T-helper 1 cell treated with Interleukin-12 subunit alpha and Interleukin-12 subunit beta and Interleukin-4 antibody, amounts not matched to agents 30 μg/mL and 1 μg/mL, for 36 hours (primary cell): Measurements from ENCODE around the gene LYPLAL1.
A peak's percentile ranks its signal among the peaks of the same experiment; 100 is the strongest.
"Not testable (repeated sequence)": the region's sequence is repeated elsewhere in the genome, so short reads cannot be mapped to it uniquely, and the experiment has no call there.

Source experiments
- H3K27ac Mint-ChIP-seq: one replicate; pipeline ENCODE4 v1.8.0; 2021; ENCODE audit warnings: mild to moderate bottlenecking, mixed read lengths
- H3K27me3 Mint-ChIP-seq: one replicate; pipeline ENCODE4 v1.8.0; 2021; ENCODE audit warnings: low read depth, mixed read lengths
- H3K36me3 Mint-ChIP-seq: one replicate; pipeline ENCODE4 v1.8.0; 2021; ENCODE audit warnings: low read depth, mixed read lengths
- H3K4me1 Mint-ChIP-seq: one replicate; pipeline ENCODE4 v1.8.0; 2021; ENCODE audit warnings: low read depth, mixed read lengths
- H3K4me3 Mint-ChIP-seq: one replicate; pipeline ENCODE4 v1.8.0; 2021; ENCODE audit warnings: mild to moderate bottlenecking, moderate library complexity, mixed read lengths
- H3K9me3 Mint-ChIP-seq: one replicate; pipeline ENCODE4 v1.8.0; 2021; ENCODE audit warnings: mixed read lengths

The LYPLAL1 gene

DNA sequence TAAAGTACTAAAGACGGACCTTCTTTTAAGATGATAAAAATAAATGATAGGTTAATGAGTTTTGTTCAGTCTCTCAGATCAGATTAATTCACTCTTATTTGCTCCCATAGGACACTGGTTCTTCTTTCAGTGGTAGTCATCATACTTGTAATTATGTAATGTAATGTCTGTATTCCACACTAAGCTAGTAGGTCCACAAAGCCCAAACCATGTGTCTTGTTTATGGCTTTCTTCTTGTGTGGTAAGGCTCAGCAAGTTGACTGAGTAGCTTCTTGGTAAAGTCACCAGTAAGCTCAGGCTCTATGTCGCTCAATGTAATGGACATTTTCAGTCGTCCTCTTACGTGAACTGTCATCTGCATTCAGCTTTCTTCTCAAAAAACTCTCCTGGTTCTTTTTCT, 2.5 kb downstream of the LYPLAL1 start:
- Mint-ChIP-seq H3K4me3 (no peak overlapping the region), H3K27me3 (no peaks in the 10 kb centered on the region), H3K27ac (no peak overlapping the region), H3K4me1 (peaks cover 29% of the 10 kb centered on the region), H3K36me3 (peaks cover 15% of the 10 kb centered on the region), H3K9me3 (peaks cover 5% of the 10 kb centered on the region)

DNA sequence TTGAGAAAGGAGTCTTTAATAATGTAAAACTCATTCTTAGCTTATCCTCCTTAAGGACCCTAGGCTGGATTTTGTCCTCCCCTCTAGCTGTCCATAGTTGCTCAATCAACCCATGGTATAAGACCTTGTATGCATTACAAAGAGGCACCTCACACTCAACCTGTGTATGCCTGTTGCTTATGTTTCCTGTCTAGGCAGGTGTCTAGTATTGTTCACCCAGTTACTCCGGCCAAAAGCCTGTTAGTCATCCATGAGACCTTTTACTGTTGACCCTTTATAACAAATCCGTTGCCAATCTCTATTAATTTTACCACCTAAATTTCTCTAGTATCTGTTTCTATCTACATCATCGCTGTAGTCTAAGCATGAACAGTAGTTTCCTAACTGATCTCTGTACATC, 3.7 kb downstream of the LYPLAL1 start:
- Mint-ChIP-seq H3K9me3 (peaks cover 5% of the 10 kb centered on the region), H3K27ac (no peak overlapping the region), H3K4me1 (peaks cover 28% of the 10 kb centered on the region), H3K4me3 (no peak overlapping the region), H3K36me3 (peaks cover 15% of the 10 kb centered on the region), H3K27me3 (no peaks in the 10 kb centered on the region)

DNA sequence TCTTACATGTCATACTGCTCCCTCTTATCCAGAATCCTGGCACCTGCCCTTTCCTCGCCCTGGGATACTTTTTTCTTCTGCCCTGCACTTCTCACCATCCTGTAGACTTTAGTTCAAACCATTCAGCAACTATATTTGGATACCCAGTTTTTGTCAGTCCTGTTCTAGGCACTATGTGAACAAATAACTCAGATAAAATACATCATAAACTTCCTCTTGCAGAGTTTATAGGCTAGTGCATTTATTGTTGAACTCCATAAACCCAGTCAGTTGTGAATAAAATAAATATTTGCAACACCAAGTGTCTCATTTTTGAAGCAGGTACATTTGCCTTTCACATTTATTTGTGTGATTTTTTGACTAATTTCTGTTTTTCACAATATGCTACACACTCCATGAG, 4.3 kb downstream of the LYPLAL1 start:
- H3K9me3 Mint-ChIP-seq, result peaks cover 2% of the 10 kb centered on the region
- peaks cover 28% of the 10 kb centered on the region for H3K4me1 Mint-ChIP-seq
- H3K4me3 Mint-ChIP-seq, result no peak overlapping the region
- H3K27me3 Mint-ChIP-seq, result no peaks in the 10 kb centered on the region
- peaks cover 14% of the 10 kb centered on the region for H3K36me3 Mint-ChIP-seq
- no peak overlapping the region for H3K27ac Mint-ChIP-seq

DNA sequence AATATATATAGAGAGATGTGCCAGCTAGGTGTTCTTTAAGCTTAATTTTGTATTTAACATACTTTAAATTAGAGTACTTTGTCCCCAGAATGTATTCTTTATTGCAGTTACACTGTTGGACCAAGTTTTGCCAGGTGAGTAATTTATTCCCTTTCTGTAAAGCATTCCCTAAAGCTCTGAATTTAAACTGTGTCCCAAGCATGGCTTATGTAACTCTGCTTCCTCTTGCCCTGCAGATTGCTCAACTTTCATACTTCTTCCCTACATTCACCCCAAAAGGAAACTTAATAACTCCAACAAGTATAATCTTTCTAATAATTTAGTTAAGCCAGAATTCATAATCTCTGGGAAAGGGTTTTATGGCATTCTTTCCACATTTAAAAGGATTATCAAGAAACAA, 5.6 kb downstream of the LYPLAL1 start:
- Mint-ChIP-seq H3K4me1 (peaks cover 28% of the 10 kb centered on the region), H3K4me3 (no peak overlapping the region), H3K27me3 (no peaks in the 10 kb centered on the region), H3K36me3 (peaks cover 16% of the 10 kb centered on the region), H3K27ac (no peak overlapping the region), H3K9me3 (no peaks in the 10 kb centered on the region)

DNA sequence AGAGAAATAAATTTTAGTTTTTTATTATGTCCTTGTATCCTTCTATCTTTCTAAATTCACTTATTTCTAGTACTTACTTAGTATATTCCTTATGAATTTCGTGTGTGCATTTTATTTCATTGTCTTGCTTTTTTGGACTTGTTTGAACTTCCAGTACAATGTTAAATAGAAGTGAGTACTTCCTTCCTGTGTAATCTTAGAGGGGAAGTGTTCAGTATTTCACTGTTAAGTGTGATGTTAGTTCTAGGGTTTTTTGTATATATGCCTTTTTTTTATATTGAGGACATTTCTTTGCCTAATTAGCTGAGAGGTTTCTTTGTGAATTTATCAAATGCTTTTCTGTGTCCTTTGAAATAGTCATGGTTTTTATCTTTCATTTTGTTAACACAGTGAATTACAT, 10.7 kb downstream of the LYPLAL1 start:
- peaks cover 12% of the 10 kb centered on the region for H3K36me3 Mint-ChIP-seq
- no peaks in the 10 kb centered on the region for H3K27me3 Mint-ChIP-seq
- no peak overlapping the region for H3K27ac Mint-ChIP-seq
- no peak overlapping the region for H3K4me3 Mint-ChIP-seq
- H3K9me3 Mint-ChIP-seq, result no peaks in the 10 kb centered on the region
- H3K4me1 Mint-ChIP-seq, result peaks cover 25% of the 10 kb centered on the region

DNA sequence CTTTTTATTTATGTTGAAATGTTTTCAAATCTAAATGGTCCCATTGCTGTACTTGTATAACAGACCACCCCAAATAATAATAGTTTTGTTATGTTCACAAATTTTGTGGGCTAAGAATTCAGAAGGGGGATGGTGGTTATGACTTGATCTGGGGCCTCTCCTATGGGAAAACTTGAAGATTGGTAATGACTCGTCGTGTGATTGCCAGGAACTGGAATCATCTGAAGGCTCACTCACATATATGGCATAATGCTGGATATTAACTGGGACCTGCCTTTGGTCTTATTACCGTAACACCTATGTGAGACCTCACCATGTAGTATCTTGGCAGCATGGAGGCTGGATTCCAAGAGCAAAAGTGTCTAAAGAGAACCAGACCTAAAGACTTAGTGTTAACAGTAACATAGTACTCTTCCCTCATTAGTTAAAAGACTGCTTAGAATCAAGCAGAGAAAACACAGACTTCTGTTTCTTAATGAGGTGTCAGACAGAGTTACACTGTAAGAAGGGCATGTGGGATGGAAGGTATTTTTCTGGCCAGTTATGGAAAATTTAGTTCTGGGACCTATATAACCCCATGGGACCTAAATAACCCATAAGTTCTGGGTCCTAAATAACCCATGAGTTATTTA, 11.9 kb downstream of the LYPLAL1 start:
- H3K27ac Mint-ChIP-seq, result no peak overlapping the region
- peaks cover 10% of the 10 kb centered on the region for H3K36me3 Mint-ChIP-seq

DNA sequence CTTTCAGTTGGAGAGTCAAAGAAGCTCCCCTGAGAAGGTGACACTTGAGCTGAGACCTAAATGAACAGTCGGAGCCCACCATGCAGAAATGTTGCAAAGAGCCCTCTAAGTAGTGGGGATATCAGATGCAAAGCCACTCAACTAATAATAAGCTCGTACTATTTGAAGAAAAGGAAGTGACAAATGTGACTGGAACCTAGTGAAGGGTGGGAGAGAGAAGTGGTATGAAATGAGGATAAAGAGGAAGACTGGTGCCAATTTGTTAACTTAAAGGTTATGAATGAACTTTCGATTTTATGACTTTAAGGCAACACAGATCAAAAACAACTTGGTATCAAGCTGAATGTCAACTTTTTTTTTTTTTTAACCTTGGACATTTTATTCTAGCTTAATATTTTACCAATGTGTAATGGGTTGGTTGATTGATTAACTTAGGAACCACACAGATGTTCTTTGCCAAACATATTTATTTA, 14.7 kb downstream of the LYPLAL1 start:
- Mint-ChIP-seq H3K27me3 (no peaks in the 10 kb centered on the region), H3K9me3 (no peaks in the 10 kb centered on the region), H3K36me3 (peaks cover 8% of the 10 kb centered on the region), H3K4me3 (no peak overlapping the region), H3K4me1 (peaks cover 24% of the 10 kb centered on the region), H3K27ac (no peak overlapping the region)

More for the DNA sequence above, 11.9 kb downstream of the LYPLAL1 start:
- Mint-ChIP-seq H3K4me1 (peaks cover 28% of the 10 kb centered on the region), H3K27me3 (no peaks in the 10 kb centered on the region), H3K4me3 (no peak overlapping the region), H3K9me3 (no peaks in the 10 kb centered on the region)

DNA sequence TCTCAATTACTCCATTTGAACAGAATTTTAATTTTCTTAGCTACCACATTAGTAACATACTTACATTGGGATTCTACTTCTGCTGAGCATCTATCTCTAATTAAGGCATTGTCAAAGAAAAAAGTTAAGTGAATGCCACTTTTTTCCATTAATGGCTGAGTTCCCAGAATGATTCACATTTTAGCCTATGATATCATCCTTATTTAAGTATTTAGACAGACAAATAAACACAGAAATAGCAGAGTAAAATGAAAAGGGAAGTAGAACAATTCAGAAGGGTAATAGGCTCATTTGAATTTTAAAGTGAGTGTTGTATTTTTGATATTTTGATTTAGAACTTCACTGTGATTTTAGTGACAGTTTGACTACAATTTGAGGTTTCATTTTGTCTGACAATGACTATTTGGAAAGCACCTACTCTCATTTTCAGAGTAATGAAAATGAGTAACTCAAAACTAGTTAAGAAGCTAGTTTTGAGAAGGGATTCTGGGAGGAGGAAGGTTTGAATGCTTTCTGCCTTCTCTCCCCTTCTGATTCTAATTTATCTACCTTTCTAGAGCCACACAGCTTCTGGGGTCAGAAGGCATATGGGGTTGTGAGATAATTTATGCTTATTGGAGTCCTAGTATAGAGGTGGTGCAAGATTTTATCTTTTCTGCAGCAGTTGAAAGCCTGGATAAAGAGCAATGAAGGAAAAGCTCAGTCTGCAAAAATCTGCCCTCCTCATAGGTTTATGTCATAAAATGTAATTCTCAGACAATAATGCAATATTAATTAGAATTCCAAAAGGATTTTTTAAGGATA, 15.5 kb downstream of the LYPLAL1 start:
- H3K27ac Mint-ChIP-seq, result no peak overlapping the region
- no peaks in the 10 kb centered on the region for H3K27me3 Mint-ChIP-seq
- peaks cover 6% of the 10 kb centered on the region for H3K36me3 Mint-ChIP-seq
- H3K9me3 Mint-ChIP-seq, result no peaks in the 10 kb centered on the region
- peaks cover 22% of the 10 kb centered on the region for H3K4me1 Mint-ChIP-seq
- peak overlapping the region; percentile 1 for H3K4me3 Mint-ChIP-seq

DNA sequence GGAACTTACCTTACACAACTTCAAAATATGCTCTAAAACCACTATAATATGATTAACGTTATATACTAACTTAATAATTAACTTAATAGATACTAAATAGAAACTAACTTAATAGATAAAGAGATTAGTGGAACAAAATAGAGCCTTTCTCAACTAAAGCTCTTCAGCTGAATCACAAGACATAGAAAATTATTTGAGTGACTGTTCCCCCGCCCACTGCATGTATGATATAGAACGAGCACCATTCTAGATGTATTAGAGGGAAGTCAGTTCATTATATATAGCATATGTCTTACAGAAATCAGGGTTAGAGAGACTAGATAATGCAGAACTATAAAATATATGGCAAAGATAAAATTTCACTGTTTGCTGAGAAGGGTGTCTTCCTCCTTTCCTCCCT, 16.3 kb downstream of the LYPLAL1 start:
- Mint-ChIP-seq H3K27ac (no peak overlapping the region), H3K36me3 (peaks cover 6% of the 10 kb centered on the region), H3K9me3 (no peaks in the 10 kb centered on the region), H3K4me3 (no peak overlapping the region), H3K27me3 (no peaks in the 10 kb centered on the region), H3K4me1 (peaks cover 19% of the 10 kb centered on the region)

DNA sequence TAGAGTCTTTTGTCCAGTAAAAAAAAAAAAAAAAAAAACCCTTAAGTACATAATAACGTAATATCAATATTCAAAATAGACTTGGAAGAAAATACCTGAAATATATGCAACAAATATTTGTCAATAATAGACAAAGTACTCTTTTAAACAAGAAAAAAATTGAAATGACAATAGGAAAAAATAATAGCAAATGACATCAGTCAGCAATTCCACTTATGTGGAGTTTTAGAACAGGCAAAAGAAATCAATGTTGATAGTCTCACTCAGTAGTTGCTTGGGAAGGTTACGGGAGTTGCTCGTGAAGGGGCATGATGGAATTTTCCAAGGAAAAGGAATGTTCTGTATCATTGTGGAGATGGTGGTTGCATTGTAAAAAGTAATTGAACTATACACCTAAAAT, 16.9 kb downstream of the LYPLAL1 start:
- no peaks in the 10 kb centered on the region for H3K27me3 Mint-ChIP-seq
- H3K4me3 Mint-ChIP-seq, result no peak overlapping the region
- H3K27ac Mint-ChIP-seq, result no peak overlapping the region
- H3K9me3 Mint-ChIP-seq, result no peaks in the 10 kb centered on the region
- H3K36me3 Mint-ChIP-seq, result peaks cover 4% of the 10 kb centered on the region
- peaks cover 17% of the 10 kb centered on the region for H3K4me1 Mint-ChIP-seq

DNA sequence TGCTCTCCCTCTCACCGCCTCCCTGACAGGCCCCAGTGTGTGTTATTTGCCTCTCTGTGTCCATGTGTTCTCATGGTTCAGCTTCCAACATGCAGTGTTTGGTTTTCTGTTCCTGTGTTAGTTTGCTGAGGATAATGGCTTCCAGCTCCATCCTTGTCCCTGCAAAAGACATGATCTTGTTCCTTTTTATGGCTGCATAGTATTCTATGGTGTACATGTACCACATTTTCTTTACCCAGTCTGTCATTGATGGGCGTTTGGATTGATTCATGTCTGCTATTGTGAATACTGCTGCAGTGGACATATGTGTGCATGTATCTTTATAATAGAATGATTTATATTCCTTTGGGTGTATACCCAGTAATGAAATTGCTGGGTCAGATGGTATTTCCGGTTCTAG, 22.2 kb downstream of the LYPLAL1 start:
- H3K4me3 Mint-ChIP-seq, H3K4me1 Mint-ChIP-seq, H3K36me3 Mint-ChIP-seq, H3K27me3 Mint-ChIP-seq, H3K9me3 Mint-ChIP-seq, H3K27ac Mint-ChIP-seq: not testable (repeated sequence)

DNA sequence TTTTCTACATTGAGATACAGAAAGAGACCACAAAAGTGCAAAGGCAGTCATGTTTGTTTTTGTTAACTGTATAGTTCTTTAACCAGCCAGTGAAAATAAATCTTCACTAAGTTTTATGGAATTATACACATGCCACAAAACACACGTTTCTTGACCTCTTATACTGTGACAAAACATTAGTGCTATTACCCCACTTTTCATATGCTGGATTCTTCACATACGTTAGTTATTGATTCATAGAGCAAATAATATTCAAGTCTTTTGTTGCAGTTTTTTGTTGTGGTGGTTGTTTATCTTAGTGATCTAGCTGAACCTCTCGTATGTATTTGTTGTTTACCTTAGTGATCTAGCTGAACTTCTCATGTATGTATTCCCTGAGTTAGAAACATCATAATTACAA, 28.0 kb downstream of the LYPLAL1 start:
- no peaks in the 10 kb centered on the region for H3K4me1 Mint-ChIP-seq
- no peaks in the 10 kb centered on the region for H3K27me3 Mint-ChIP-seq
- H3K27ac Mint-ChIP-seq, result no peak overlapping the region
- H3K4me3 Mint-ChIP-seq, result no peak overlapping the region
- no peaks in the 10 kb centered on the region for H3K9me3 Mint-ChIP-seq
- H3K36me3 Mint-ChIP-seq, result no peaks in the 10 kb centered on the region

DNA sequence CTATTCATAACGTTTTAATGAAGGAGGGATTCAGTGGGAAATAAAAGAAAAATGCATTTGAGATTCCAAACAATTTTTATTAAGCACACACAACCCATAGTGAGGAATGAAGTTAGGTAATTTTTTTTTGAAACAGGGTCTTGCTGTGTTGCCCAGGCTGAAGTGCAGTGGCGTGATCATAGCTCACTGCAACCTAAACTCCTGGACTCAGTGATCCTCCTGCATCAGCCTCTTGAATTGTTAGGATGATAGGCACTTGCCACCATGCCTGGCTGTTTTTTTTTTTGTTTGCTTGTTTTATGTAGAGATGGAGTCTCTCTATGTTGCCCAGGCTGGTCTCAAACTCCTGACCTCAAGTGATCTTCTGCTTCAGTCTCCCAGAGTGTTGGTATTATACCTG, 28.9 kb downstream of the LYPLAL1 start:
- H3K27ac Mint-ChIP-seq, result no peak overlapping the region
- no peaks in the 10 kb centered on the region for H3K27me3 Mint-ChIP-seq
- no peaks in the 10 kb centered on the region for H3K9me3 Mint-ChIP-seq
- H3K4me3 Mint-ChIP-seq, result no peak overlapping the region
- H3K36me3 Mint-ChIP-seq, result no peaks in the 10 kb centered on the region
- no peaks in the 10 kb centered on the region for H3K4me1 Mint-ChIP-seq

DNA sequence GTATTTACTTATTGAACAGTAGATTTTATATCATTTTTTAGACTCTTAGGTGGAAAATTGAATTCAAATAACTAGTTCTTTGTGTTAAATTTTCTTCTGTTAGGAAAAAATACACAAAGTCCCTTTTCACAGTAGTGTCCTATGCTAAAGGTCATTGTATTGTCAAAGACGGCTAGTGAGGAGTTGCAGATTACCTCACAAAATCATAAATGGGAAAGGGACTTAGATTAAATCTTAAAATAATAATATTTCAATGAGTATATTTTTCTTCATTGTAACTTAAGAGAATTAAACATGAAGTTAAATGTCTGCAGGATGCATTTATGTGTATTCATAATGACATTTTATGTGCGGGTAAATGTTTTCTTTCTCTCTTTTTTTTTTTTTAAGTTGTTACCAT, 32.7 kb downstream of the LYPLAL1 start:
- Mint-ChIP-seq H3K9me3 (no peaks in the 10 kb centered on the region), H3K36me3 (peaks cover 2% of the 10 kb centered on the region), H3K27ac (no peak overlapping the region), H3K27me3 (no peaks in the 10 kb centered on the region), H3K4me3 (no peak overlapping the region), H3K4me1 (peaks cover 2% of the 10 kb centered on the region)

DNA sequence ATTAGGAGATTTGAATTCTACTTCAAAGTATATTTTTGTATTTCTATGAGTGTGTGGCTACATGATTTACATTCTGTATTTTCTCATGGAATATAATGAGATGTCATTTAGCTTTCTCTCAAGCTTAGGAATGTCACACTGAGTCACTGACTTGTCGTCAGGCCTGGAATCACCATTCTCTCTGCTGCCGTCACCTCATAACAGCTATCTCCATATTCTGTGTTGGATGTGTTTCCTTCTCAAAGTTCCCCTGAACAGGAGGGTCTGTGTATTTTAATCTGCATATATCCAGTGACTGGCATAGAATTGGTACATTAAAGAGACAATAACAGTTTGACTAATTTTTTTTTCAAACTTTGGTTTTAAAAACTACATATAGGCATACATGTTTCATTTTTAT, 35.9 kb downstream of the LYPLAL1 start:
- no peak overlapping the region for H3K4me3 Mint-ChIP-seq
- H3K4me1 Mint-ChIP-seq, result peaks cover 2% of the 10 kb centered on the region
- H3K27me3 Mint-ChIP-seq, result no peaks in the 10 kb centered on the region
- no peaks in the 10 kb centered on the region for H3K9me3 Mint-ChIP-seq
- H3K27ac Mint-ChIP-seq, result no peak overlapping the region
- peaks cover 7% of the 10 kb centered on the region for H3K36me3 Mint-ChIP-seq
